Neural cell (in vitro differentiated cells): ENCODE results near the gene AHRR.
"Not testable (repeated sequence)": the region's sequence is repeated elsewhere in the genome, so short reads cannot be mapped to it uniquely, and the experiment has no call there.

Experiments
- CTCF ChIP-seq: fragments of 450-650 bp; IDR thresholded peaks from 2 replicates; pipeline ENCODE4 v1.5.1; 2014; ENCODE audit warnings: antibody characterized with exemption, mild to moderate bottlenecking, moderate library complexity; ENCODE audit not compliant: poor library complexity, severe bottlenecking
- EZH2 ChIP-seq: fragments of 200-600, 300-800 bp; shearing (Covaris generic), sonication (generic); IDR thresholded peaks from 2 replicates; pipeline ENCODE4 v1.6.1; 2014; ENCODE audit warnings: antibody characterized with exemption, low read length, borderline replicate concordance, mild to moderate bottlenecking; ENCODE audit not compliant: insufficient read depth, poor library complexity, severe bottlenecking
- POLR2AphosphoS5 ChIP-seq: IDR thresholded peaks from 2 replicates; pipeline ENCODE4 v1.6.1; 2012
- REST ChIP-seq: IDR thresholded peaks from 2 replicates; pipeline ENCODE4 v1.6.1; 2012; ENCODE audit warnings: borderline replicate concordance
- SMC3 ChIP-seq: fragments of 450-650 bp; conservative IDR thresholded peaks from 2 replicates; pipeline ENCODE4 v1.6.1; 2014; ENCODE audit warnings: antibody characterized with exemption, mild to moderate bottlenecking, moderate library complexity; ENCODE audit not compliant: poor library complexity
- TAF1 ChIP-seq: IDR thresholded peaks from 2 replicates; pipeline ENCODE4 v1.6.1; 2012; ENCODE audit warnings: low read depth

GRCh38 chr5:291345-291744, 30.2 kb upstream of the AHRR start:
- not testable (repeated sequence) for TF ChIP-seq POLR2AphosphoS5, CTCF, SMC3, EZH2, REST, TAF1
